ENCODE results near the gene ACE.
A peak's percentile ranks its signal among the peaks of the same experiment; 100 is the strongest.

ACE gene

GRCh38 chr17:63476854-63477479 is at the start of gene ACE:
Gene ACE (plus strand): TSS chr17:63477061. CDS start chr17:63477095, 34 bp downstream.
- no peaks in the 10 kb centered on the region for H3K9me3 ChIP-seq (ENCODE audit: control insufficient read depth, insufficient read depth, low read depth, low read length)
- ChIA-PET POLR2A (interaction anchor here (0.6 to 1.1 kb wide), 2 partner anchors 74 to 145 kb away, joined by 3 to 4 read pairs; partner anchors contain the start of gene MAP3K3), CTCF (interaction anchor here (0.6 to 8.1 kb wide), 7 partner anchors 10 to 200 kb away, joined by 3 to 159 read pairs (median 22); partner anchors contain the start of gene DCAF7)
- peaks cover 13% of the 10 kb centered on the region for H3K4me1 ChIP-seq (ENCODE audit: control insufficient read depth, insufficient read depth, low read length)
- H3K4me3 ChIP-seq (ENCODE audit: low read depth, low read length) = peak within 1 kb of the TSS; percentile 50
- TF ChIP-seq PBX3 (CRISPR knock-in tag; IDR thresholded peaks at IDR 0.05) (peak; percentile 43; the same call in 1 of the 2 replicates), ZNF585B (tag by site-specific recombination; IDR thresholded peaks at IDR 0.05) (0 out of 2 replicates have a peak, but pooled peaks have one; percentile 2), SP3 (tag by site-specific recombination; IDR thresholded peaks at IDR 0.05) (0 out of 2 replicates have a peak, but pooled peaks have one; percentile 9), KLF17 (tag by site-specific recombination; IDR thresholded peaks at IDR 0.05) (0 out of 2 replicates have a peak, but pooled peaks have one; percentile 2), ZNF561 (tag by site-specific recombination; IDR thresholded peaks at IDR 0.05; ENCODE audit: borderline replicate concordance) (peak; percentile 57), ZBTB26 (tag by site-specific recombination; optimal IDR thresholded peaks at IDR 0.05) (peak; percentile 41), ZBTB44 (tag by site-specific recombination; IDR thresholded peaks at IDR 0.05) (peak; percentile 86), KLF8 (tag by site-specific recombination; IDR thresholded peaks at IDR 0.05) (peak; percentile 45; the same call in 1 of the 2 replicates), GLIS1 (tag by site-specific recombination; IDR thresholded peaks at IDR 0.05) (peak; percentile 73; the same call in 1 of the 2 replicates), IKZF3 (tag by site-specific recombination; IDR thresholded peaks at IDR 0.05) (0 out of 2 replicates have a peak, but pooled peaks have one; percentile 27), GLIS2 (tag by site-specific recombination; IDR thresholded peaks at IDR 0.05) (peak; percentile 38), KLF1 (tag by site-specific recombination; IDR thresholded peaks at IDR 0.05) (peak; percentile 76), ZIC2 (tag by site-specific recombination; IDR thresholded peaks at IDR 0.05) (peak; percentile 37; the same call in 1 of the 2 replicates), ZNF169 (tag by site-specific recombination; IDR thresholded peaks at IDR 0.05) (no peak), KLF10 (tag by site-specific recombination; IDR thresholded peaks at IDR 0.05) (peak; percentile 97), ZBTB8A (tag by site-specific recombination; IDR thresholded peaks at IDR 0.05) (peak; percentile 98), KLF7 (tag by site-specific recombination; IDR thresholded peaks at IDR 0.05; ENCODE audit: borderline replicate concordance) (no peak), ZFHX2 (tag by site-specific recombination; conservative IDR thresholded peaks at IDR 0.05) (peak; percentile 78), MZF1 (tag by site-specific recombination; IDR thresholded peaks at IDR 0.05; ENCODE audit: borderline replicate concordance) (no peak), ZNF658 (tag by site-specific recombination; IDR thresholded peaks at IDR 0.05) (no peak), KLF9 (tag by site-specific recombination; IDR thresholded peaks at IDR 0.05; ENCODE audit: low read depth) (peak; percentile 17; the same call in 1 of the 2 replicates), ZNF311 (tag by site-specific recombination; IDR thresholded peaks at IDR 0.05; ENCODE audit: borderline replicate concordance) (no peak)
- TF ChIP-seq, protein P1, sequence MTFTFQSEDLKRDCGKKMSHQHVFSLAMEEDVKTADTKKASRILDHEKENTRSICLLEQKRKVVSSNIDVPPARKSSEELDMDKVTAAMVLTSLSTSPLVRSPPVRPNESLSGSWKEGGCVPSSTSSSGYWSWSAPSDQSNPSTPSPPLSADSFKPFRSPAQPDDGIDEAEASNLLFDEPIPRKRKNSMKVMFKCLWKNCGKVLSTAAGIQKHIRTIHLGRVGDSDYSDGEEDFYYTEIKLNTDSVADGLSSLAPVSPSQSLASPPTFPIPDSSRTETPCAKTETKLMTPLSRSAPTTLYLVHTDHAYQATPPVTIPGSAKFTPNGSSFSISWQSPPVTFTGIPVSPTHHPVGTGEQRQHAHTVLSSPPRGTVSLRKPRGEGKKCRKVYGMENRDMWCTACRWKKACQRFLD (tag by site-specific recombination; IDR thresholded peaks at IDR 0.05) = no peak
- TF ChIP-seq, protein P2, sequence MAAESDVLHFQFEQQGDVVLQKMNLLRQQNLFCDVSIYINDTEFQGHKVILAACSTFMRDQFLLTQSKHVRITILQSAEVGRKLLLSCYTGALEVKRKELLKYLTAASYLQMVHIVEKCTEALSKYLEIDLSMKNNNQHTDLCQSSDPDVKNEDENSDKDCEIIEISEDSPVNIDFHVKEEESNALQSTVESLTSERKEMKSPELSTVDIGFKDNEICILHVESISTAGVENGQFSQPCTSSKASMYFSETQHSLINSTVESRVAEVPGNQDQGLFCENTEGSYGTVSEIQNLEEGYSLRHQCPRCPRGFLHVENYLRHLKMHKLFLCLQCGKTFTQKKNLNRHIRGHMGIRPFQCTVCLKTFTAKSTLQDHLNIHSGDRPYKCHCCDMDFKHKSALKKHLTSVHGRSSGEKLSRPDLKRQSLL (tag by site-specific recombination; IDR thresholded peaks at IDR 0.05) = peak; percentile 42; the same call in 1 of the 2 replicates
- TF ChIP-seq, protein P3, sequence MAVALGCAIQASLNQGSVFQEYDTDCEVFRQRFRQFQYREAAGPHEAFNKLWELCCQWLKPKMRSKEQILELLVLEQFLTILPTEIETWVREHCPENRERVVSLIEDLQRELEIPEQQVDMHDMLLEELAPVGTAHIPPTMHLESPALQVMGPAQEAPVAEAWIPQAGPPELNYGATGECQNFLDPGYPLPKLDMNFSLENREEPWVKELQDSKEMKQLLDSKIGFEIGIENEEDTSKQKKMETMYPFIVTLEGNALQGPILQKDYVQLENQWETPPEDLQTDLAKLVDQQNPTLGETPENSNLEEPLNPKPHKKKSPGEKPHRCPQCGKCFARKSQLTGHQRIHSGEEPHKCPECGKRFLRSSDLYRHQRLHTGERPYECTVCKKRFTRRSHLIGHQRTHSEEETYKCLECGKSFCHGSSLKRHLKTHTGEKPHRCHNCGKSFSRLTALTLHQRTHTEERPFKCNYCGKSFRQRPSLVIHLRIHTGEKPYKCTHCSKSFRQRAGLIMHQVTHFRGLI (tag by site-specific recombination; IDR thresholded peaks at IDR 0.05) = 0 out of 2 replicates have a peak, but pooled peaks have one; percentile 12
- no peaks in the 10 kb centered on the region for H3K36me3 ChIP-seq (ENCODE audit: control insufficient read depth in 2 of 2, insufficient read depth in 1 of 2, low read length in 2 of 2)
- peak within 1 kb of the TSS; percentile 61; the same call in 1 of the 2 replicates for H3K27ac ChIP-seq (ENCODE audit: extremely low read depth, low read depth, low read length)

All from HEK293 (cell line).